Placental pericyte (primary cell): ENCODE data around the gene FCRLA. TPM values are rescaled to one million over a fixed set of nuclear protein-coding genes. Genes with fewer than 3 reads are reported as not detected.

ENCODE experiments used
- small RNA-seq: library from RNA; depleted of rRNA; stranded (forward); fragments of <200 nt; gene quantifications from one replicate; pipeline ENCODE3, GENCODE V24; 2012; ENCODE audit warnings: low replicate concordance
- total RNA-seq: library from RNA; depleted of rRNA; stranded (reverse); fragments of >200 nt; gene quantifications from 2 replicates; pipeline ENCODE4 v1.2.3, GENCODE V29; 2012

Gene FCRLA, protein sequence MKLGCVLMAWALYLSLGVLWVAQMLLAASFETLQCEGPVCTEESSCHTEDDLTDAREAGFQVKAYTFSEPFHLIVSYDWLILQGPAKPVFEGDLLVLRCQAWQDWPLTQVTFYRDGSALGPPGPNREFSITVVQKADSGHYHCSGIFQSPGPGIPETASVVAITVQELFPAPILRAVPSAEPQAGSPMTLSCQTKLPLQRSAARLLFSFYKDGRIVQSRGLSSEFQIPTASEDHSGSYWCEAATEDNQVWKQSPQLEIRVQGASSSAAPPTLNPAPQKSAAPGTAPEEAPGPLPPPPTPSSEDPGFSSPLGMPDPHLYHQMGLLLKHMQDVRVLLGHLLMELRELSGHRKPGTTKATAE
- 0.22 and 3.6 TPM in 2 replicates for total RNA-seq

GRCh38 chr1:161706482-161707347 lies at the start of gene FCRLA:
FCRLA (plus strand) TSS chr1:161707229; CDS start chr1:161707265, 36 bp downstream.

GRCh38 chr1:161662684-161663339 lies 44.2 kb upstream of the FCRLA start, which contains the start of gene FCGR2B:
FCGR2B (plus strand) TSS chr1:161663143; CDS start chr1:161663242, 99 bp downstream.

DNA sequence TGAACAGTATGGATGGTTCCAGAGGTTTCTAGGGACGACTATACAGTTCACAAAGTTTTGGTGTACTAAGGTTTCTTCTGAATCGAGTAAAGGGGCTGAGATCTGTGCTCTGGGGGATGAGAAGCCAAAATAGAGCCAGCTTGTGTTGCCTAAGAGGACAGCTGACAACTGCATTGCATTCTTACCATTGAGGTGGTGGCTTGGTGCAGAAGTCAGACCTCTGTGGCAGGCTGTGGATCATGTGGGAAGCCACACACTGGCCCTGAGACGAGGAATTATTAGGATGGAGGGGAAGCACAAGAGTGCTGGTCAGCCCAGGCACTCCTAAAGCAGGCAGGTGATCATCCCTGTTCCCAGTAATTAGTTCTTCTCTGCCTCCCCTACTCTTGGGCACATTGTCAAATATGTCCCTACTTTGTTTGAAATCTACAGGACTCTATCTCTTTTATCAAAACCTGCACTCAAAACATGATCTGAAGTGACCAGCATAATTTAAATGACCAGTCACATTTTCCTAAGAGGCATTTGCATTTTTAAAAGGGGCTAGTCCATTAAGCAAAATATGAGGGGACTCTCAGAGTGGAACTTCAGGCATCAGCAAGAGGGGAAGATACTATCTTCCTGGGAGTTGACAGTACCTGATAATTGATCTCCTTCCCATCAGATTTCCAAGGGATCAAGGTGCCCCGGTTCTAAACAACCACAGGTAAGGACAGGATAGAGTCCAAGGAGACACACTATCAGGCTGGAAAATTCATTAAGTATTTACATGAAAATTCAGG lies 14.1 kb downstream of the FCRLA start, which contains the start of gene FCRLB:
Gene FCRLB (plus strand): TSS at position 589 of the 782 bp plus-strand sequence. CDS start 1,129 bp downstream, outside the sequence.

DNA sequence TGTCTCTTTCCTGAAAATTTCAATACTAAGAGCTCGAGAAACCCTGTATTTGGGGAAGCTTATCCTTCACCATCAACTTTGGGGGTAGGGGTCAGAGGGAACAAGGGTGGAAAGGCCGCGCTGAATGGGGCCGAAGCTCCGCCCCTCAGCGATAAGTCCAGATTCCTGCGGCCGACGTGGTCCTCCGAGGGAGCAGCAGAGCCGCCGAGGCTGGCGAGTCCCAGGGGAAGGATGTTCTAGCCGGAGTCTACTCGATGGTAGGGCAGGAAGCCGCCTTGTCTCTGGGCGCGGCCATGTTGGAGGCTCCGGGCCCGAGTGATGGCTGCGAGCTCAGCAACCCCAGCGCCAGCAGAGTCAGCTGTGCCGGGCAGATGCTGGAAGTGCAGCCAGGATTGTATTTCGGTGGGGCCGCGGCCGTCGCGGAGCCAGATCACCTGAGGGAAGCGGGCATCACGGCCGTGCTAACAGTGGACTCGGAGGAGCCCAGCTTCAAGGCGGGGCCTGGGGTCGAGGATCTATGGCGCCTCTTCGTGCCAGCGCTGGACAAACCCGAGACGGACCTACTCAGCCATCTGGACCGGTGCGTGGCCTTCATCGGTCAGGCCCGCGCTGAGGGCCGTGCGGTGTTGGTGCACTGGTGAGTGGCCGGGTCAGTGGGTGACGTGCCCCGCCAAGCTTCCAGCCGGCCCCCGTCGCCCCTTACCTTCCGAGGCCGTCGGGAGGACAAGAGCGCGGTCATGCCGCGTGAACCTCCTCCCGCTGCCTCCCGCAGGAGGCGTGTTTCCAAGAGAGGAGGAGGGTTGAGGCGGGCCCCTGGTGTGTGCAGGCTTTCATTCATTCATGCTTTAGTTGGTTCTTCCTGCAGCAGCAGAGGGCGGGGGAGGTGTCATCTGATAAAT lies 42.7 kb downstream of the FCRLA start, which contains the start of gene DUSP12:
Gene DUSP12 (plus strand): TSS at position 278 of the 899 bp plus-strand sequence. CDS start 16 bp downstream, at position 294.

Small RNAs within 50 kb of the gene (small RNA-seq; reads per million reads assigned to genes)
- not detected for gene RF00019
- gene RN7SL466P = 0.10 reads per million

Other genes with a start within 250 kb of the FCRLA start
- gene FCGR2A, start 201.8 kb upstream of the FCRLA start, total RNA-seq = 0.22 and 0.72 TPM in 2 replicates
- 0.29 and 0.88 TPM in 2 replicates for gene HSPA6, start 182.7 kb upstream of the FCRLA start, total RNA-seq
- 0.14 TPM in 1 of 2 replicates, not detected in the other for gene FCGR3A, start 157.4 kb upstream of the FCRLA start, total RNA-seq
- not detected in 2 replicates for gene FCGR3B, start 76.1 kb upstream of the FCRLA start, total RNA-seq
- 0.14 TPM in 1 of 2 replicates, not detected in the other for gene FCGR2B, start 44.1 kb upstream of the FCRLA start, total RNA-seq
- gene FCRLB, start 14.3 kb downstream of the FCRLA start, total RNA-seq = 1.8 and 8.4 TPM in 2 replicates
- gene DUSP12, start 42.6 kb downstream of the FCRLA start, total RNA-seq = 37.5 and 42.7 TPM in 2 replicates
- gene ATF6, start 59.1 kb downstream of the FCRLA start, total RNA-seq = 28.6 and 39.0 TPM in 2 replicates